Tibial artery (tissue), 4 donors: Measurements from ENCODE around the gene KAZN.

Experiments used
- DNase-seq, 2 donors: peaks; one replicate each; pipeline ENCODE4 v3.0.0-alpha.2; 2019
- H3K27ac ChIP-seq, 2 donors: fragments of 200-600 bp; sonication (generic) in 1 of 2; 1 replicate in 1 of 2; 2 replicates in 1 of 2; pipeline ENCODE4 v1.5.1; 2018 to 2019; ENCODE audit warnings: mild to moderate bottlenecking in 1 of 2
- H3K27me3 ChIP-seq, 2 donors: fragments of 200-600 bp; sonication (generic) in 1 of 2; one replicate each; pipeline versions ENCODE4 v1.5.1 to v1.6.0; 2016 to 2019
- H3K36me3 ChIP-seq, 3 donors: fragments of 200-600 bp; sonication (generic) in 2 of 3; one replicate each; pipeline ENCODE4 v1.5.1; 2016 to 2019; ENCODE audit warnings: mild to moderate bottlenecking in 2 of 3
- H3K4me1 ChIP-seq, 4 donors: fragments of 200-600 bp; sonication (generic) in 2 of 4; 1 replicate in 3 of 4; 2 replicates in 1 of 4; pipeline ENCODE4 v1.5.1; 2016 to 2019
- H3K4me3 ChIP-seq, 2 donors: fragments of 200-600 bp; sonication (generic) in 1 of 2; 1 replicate in 1 of 2; 2 replicates in 1 of 2; pipeline ENCODE4 v1.5.1; 2018 to 2019; ENCODE audit warnings: mild to moderate bottlenecking in 2 of 2
- H3K9me3 ChIP-seq, 3 donors: fragments of 200-600 bp; sonication (generic) in 1 of 3; one replicate each; pipeline ENCODE4 v1.5.1; 2016 to 2019
- CTCF ChIP-seq, 2 experiments: fragments of 200-600 bp in 1 of 2; fragments of 450-650 bp in 1 of 2; IDR thresholded peaks; one replicate each; pipeline ENCODE4 v1.5.1; 2017 to 2019; ENCODE audit warnings: antibody characterized with exemption in 2 of 2, mild to moderate bottlenecking in 1 of 2, moderate library complexity in 1 of 2
- intact Hi-C: fragments of 100-400 bp; cut with DNase I; formaldehyde crosslinking; loops from one replicate; pipeline ENCODE4 v1.15.0; 2023; ENCODE audit warnings: low total_unique reads

KAZN gene

GRCh38 chr1:14760780-14761179 is 162.3 kb downstream of the KAZN start:
- H3K9me3 ChIP-seq = no peaks in the 10 kb centered on the region
- H3K27ac ChIP-seq = no peak overlapping the region
- intact Hi-C loops = no loop called here
- peaks cover 0 to 52% of the 10 kb centered on the region in 2 donors for H3K27me3 ChIP-seq
- no peak overlapping the region for H3K4me3 ChIP-seq
- DNase-seq = no peak
- no peaks in the 10 kb centered on the region for H3K36me3 ChIP-seq
- H3K4me1 ChIP-seq = peaks cover 0 to 3% (median 0%) of the 10 kb centered on the region in 4 donors
- TF ChIP-seq CTCF (IDR thresholded peaks at IDR 0.05) = no peak

- Histone ChIP-seq H3K4me3 (no peak overlapping the region), H3K36me3 (no peaks in the 10 kb centered on the region), H3K4me1 (no peaks in the 10 kb centered on the region), H3K27ac (no peak overlapping the region), H3K9me3 (no peaks in the 10 kb centered on the region), H3K27me3 (peaks cover 0 to 54% of the 10 kb centered on the region in 2 donors)
- TF ChIP-seq CTCF (IDR thresholded peaks at IDR 0.05) = no peak
- intact Hi-C loops = no loop called here
- DNase-seq = no peak
These were observed 163.0 kb downstream of the KAZN start for GRCh38 chr1:14761291-14762153.

- Histone ChIP-seq H3K9me3 (no peaks in the 10 kb centered on the region), H3K27me3 (peaks cover 0 to 49% of the 10 kb centered on the region in 2 donors), H3K4me3 (no peak overlapping the region), H3K4me1 (no peaks in the 10 kb centered on the region), H3K27ac (no peak overlapping the region), H3K36me3 (no peaks in the 10 kb centered on the region)
- intact Hi-C loops = no loop called here
- TF ChIP-seq CTCF (IDR thresholded peaks at IDR 0.05) = no peak
- no peak for DNase-seq
These were observed 165.5 kb downstream of the KAZN start for GRCh38 chr1:14763977-14764376.

- no peaks in the 10 kb centered on the region for H3K9me3 ChIP-seq
- H3K27me3 ChIP-seq = peaks cover 0 to 38% of the 10 kb centered on the region in 2 donors
- TF ChIP-seq CTCF (IDR thresholded peaks at IDR 0.05) = no peak
- no peak overlapping the region for H3K4me3 ChIP-seq
- DNase-seq = no peak
- H3K36me3 ChIP-seq = no peaks in the 10 kb centered on the region
- H3K27ac ChIP-seq = no peak overlapping the region
- intact Hi-C loops = no loop called here
- H3K4me1 ChIP-seq = no peaks in the 10 kb centered on the region
These were observed 167.3 kb downstream of the KAZN start for GRCh38 chr1:14765773-14766172.

- Histone ChIP-seq H3K36me3 (no peaks in the 10 kb centered on the region), H3K9me3 (no peaks in the 10 kb centered on the region), H3K4me1 (no peaks in the 10 kb centered on the region), H3K4me3 (no peak overlapping the region), H3K27ac (no peak overlapping the region), H3K27me3 (peaks cover 0 to 28% of the 10 kb centered on the region in 2 donors)
- TF ChIP-seq CTCF (IDR thresholded peaks at IDR 0.05) = no peak
- intact Hi-C loops = no loop called here
- DNase-seq = no peak
These were observed 168.6 kb downstream of the KAZN start for GRCh38 chr1:14767075-14767474.
